T-cell (primary cell): ENCODE data around the gene SLC66A1. TPM values are rescaled to one million over a fixed set of nuclear protein-coding genes. Genes with fewer than 3 reads are reported as not detected.

ENCODE experiments used
- ATAC-seq, 4 experiments: fragments of 200-7000 bp in 3 of 4; fragments of 150-1000 bp in 1 of 4; cut with Tn5 transposase; replicated peaks in 1 of 4; 1 replicate in 3 of 4; 2 replicates in 1 of 4; pipeline ENCODE4 v1.10.0; 2021; ENCODE audit warnings: moderate library complexity in 3 of 4, mild to moderate bottlenecking in 2 of 4, moderate number of reproducible peaks in 1 of 4
- CTCF ChIA-PET, 2 donors: fragments of 300-600 bp; sonication (Branson Sonifier 250); formaldehyde crosslinking; loops; one replicate each; lab custom pipeline; 2022; ENCODE audit warnings: antibody characterized with exemption in 2 of 2; lab: Charles Lee
- POLR2A ChIA-PET, 2 donors: fragments of 300-600 bp; sonication (Branson Sonifier 250); formaldehyde crosslinking; loops; one replicate each; lab custom pipeline; 2022; ENCODE audit warnings: antibody characterized with exemption in 2 of 2; lab: Charles Lee
- DNase-seq, 35 experiments: peaks; one replicate each; pipeline versions ENCODE4 v3.0.0 to v3.0.0-alpha.2; 2013 to 2023
- H3K27ac ChIP-seq: one replicate; pipeline ENCODE4 v1.5.1; 2013; ENCODE audit warnings: low read length
- H3K27me3 ChIP-seq, 2 experiments: replicated peaks in 1 of 2; 1 replicate in 1 of 2; 2 replicates in 1 of 2; pipeline versions ENCODE4 v1.6.1 to v1.7.0; 2013; ENCODE audit warnings: low read length in 1 of 2, mixed read lengths in 1 of 2; ENCODE audit not compliant: control insufficient read depth in 2 of 2, insufficient read depth in 2 of 2; ENCODE audit errors: extremely low read depth in 1 of 2
- H3K36me3 ChIP-seq, 2 donors: 1 replicate in 1 of 2; 2 replicates in 1 of 2; pipeline versions ENCODE4 v1.6.1 to v1.7.0; 2013; ENCODE audit warnings: low read length in 1 of 2; ENCODE audit not compliant: control insufficient read depth in 2 of 2, insufficient read depth in 1 of 2; ENCODE audit errors: extremely low read depth in 1 of 2
- H3K4me1 ChIP-seq, 2 experiments: 1 replicate in 1 of 2; 2 replicates in 1 of 2; pipeline versions ENCODE4 v1.6.1 to v1.7.0; 2013; ENCODE audit warnings: low read length in 2 of 2, mixed read lengths in 1 of 2; ENCODE audit not compliant: insufficient read depth in 2 of 2, control insufficient read depth in 1 of 2; ENCODE audit errors: extremely low read depth in 1 of 2
- H3K4me3 ChIP-seq, 2 donors: 1 replicate in 1 of 2; 2 replicates in 1 of 2; pipeline versions ENCODE4 v1.5.1 to v1.7.0; 2013; ENCODE audit warnings: mild to moderate bottlenecking in 2 of 2, low read length in 1 of 2, moderate library complexity in 1 of 2; ENCODE audit not compliant: control insufficient read depth in 1 of 2; ENCODE audit errors: extremely low read depth in 1 of 2
- H3K9me3 ChIP-seq: 2 replicates; pipeline ENCODE4 v1.7.0; 2013
- H3K27ac Mint-ChIP-seq, 2 donors: one replicate each; pipeline ENCODE4 v1.8.0; 2020 to 2021; ENCODE audit warnings: mild to moderate bottlenecking in 2 of 2, mixed read lengths in 2 of 2
- H3K27me3 Mint-ChIP-seq, 2 donors: one replicate each; pipeline ENCODE4 v1.8.0; 2021 to 2022; ENCODE audit warnings: mixed read lengths in 2 of 2
- H3K36me3 Mint-ChIP-seq: one replicate; pipeline ENCODE4 v1.8.0; 2021; ENCODE audit warnings: mixed read lengths
- H3K4me1 Mint-ChIP-seq, 3 donors: one replicate each; pipeline ENCODE4 v1.8.0; 2020 to 2022; ENCODE audit warnings: mixed read lengths in 3 of 3, mild to moderate bottlenecking in 1 of 3
- H3K4me3 Mint-ChIP-seq, 3 donors: one replicate each; pipeline ENCODE4 v1.8.0; 2020 to 2022; ENCODE audit warnings: mild to moderate bottlenecking in 3 of 3, mixed read lengths in 3 of 3, moderate library complexity in 3 of 3
- H3K9me3 Mint-ChIP-seq, 3 donors: one replicate each; pipeline ENCODE4 v1.8.0; 2020 to 2022; ENCODE audit warnings: mixed read lengths in 3 of 3
- WGBS: methylation state at CpG from one replicate; pipeline ENCODE4 v1.1.5; 2013; ENCODE audit warnings: missing lambda C conversion rate; ENCODE audit not compliant: insufficient coverage; 5-methylcytosine and 5-hydroxymethylcytosine counted together
- total RNA-seq, 35 experiments: library from RNA in 6 of 35; stranded (reverse) in 6 of 35; fragments of 120-200 nt in 1 of 35; gene quantifications; one replicate each; pipeline versions ENCODE4 v1.2.1 to v1.2.4 and lab custom pipeline; 2013 to 2026

Gene SLC66A1
- total RNA-seq, 5 donors from 2014 or later (not counting 1 experiment from before 2014, with no cell fraction given), result 3.5 to 8.1 (median 7.1) TPM

- Histone ChIP-seq H3K4me3 (no peak overlapping the region), H3K27me3 (no peaks in the 10 kb centered on the region), H3K9me3 (no peaks in the 10 kb centered on the region), H3K27ac (no peak overlapping the region), H3K4me1 (peaks cover 0 to 11% of the 10 kb centered on the region in 2 experiments), H3K36me3 (peaks cover 44 to 85% of the 10 kb centered on the region in 2 donors)
- no peaks in the 10 kb centered on the region for H3K9me3 Mint-ChIP-seq
- H3K36me3 Mint-ChIP-seq, result peaks cover 42% of the 10 kb centered on the region
- no peaks in the 10 kb centered on the region for H3K27me3 Mint-ChIP-seq
- POLR2A ChIA-PET, result no interaction called here
- H3K27ac Mint-ChIP-seq, result peak overlapping the region in 1 of 2 donors; percentile 69
- whole genome bisulfite sequencing, result 97% methylated on average over 18 of the region's 20 CpGs
- ATAC-seq, result no peak
- H3K4me1 Mint-ChIP-seq, result peaks cover 0 to 7% (median 6%) of the 10 kb centered on the region in 3 donors
- CTCF ChIA-PET, result interaction anchor here (1.0 to 1.2 kb wide), 3 partner anchors 10 to 238 kb away, joined by 3 to 4 read pairs (median 3); no protein-coding TSS in a partner anchor
- no peak overlapping the region for H3K4me3 Mint-ChIP-seq
- DNase-seq, result no peak
These were observed 31.7 kb downstream of the SLC66A1 start for GRCh38 chr1:19343617-19344350.

GRCh38 chr1:19344372-19344810 is 32.3 kb downstream of the SLC66A1 start:
- CTCF ChIA-PET, result interaction anchor here (0.8 to 1.2 kb wide), 4 partner anchors 9 to 246 kb away, joined by 3 to 7 read pairs (median 4); no protein-coding TSS in a partner anchor
- H3K27ac Mint-ChIP-seq, result peak overlapping the region; percentile 58 to 69

DNA sequence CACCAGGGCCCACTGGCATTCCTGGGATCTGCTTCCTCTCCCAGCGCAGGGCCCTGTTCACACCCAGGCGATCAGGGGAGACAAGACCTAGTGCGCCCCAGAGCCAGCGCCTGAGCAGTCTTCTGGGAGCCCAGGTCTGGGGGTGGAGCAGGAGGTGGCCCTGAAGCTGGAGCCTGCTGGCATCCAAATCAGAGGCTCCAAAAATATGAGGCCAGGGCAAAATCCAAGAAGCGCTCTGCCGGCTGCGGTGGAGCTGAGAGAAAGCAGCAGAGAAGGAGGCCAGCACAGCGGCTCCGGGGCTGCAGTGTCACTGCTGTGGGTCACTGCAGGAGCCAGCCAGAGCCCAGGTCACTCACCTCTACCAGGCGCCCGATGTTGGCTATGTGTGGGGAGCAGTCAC is 32.7 kb downstream of the SLC66A1 start:
- Histone ChIP-seq H3K4me3 (no peak overlapping the region), H3K9me3 (no peaks in the 10 kb centered on the region), H3K27me3 (no peaks in the 10 kb centered on the region), H3K4me1 (peaks cover 0 to 11% of the 10 kb centered on the region in 2 experiments), H3K27ac (no peak overlapping the region), H3K36me3 (peaks cover 44 to 86% of the 10 kb centered on the region in 2 donors)
- Mint-ChIP-seq H3K27me3 (no peaks in the 10 kb centered on the region), H3K9me3 (no peaks in the 10 kb centered on the region), H3K4me3 (no peak overlapping the region), H3K36me3 (peaks cover 39% of the 10 kb centered on the region), H3K4me1 (peaks cover 0 to 7% (median 6%) of the 10 kb centered on the region in 3 donors), H3K27ac (peak overlapping the region in 1 of 2 donors; percentile 58)
- 100% methylated on average over 6 of the region's 11 CpGs for WGBS
- no peak for DNase-seq
- ChIA-PET CTCF (interaction anchor here (0.8 to 1.2 kb wide), 3 partner anchors 9 to 245 kb away, joined by 3 to 7 read pairs (median 4); no protein-coding TSS in a partner anchor), POLR2A (no interaction called here)
- ATAC-seq, result no peak

More at GRCh38 chr1:19344372-19344810, 32.3 kb downstream of the SLC66A1 start:
- no peaks in the 10 kb centered on the region for H3K9me3 Mint-ChIP-seq
- H3K4me3 Mint-ChIP-seq, result no peak overlapping the region
- DNase-seq, result peak in 28 of 35 experiments; percentile 6 to 58 (median 28)
- 81% methylated on average over 12 of the region's 12 CpGs for WGBS
- POLR2A ChIA-PET, result no interaction called here
- peaks cover 39% of the 10 kb centered on the region for H3K36me3 Mint-ChIP-seq
- peak; percentile 58 to 64 (median 60) for ATAC-seq
- no peaks in the 10 kb centered on the region for H3K9me3 ChIP-seq
- H3K4me1 Mint-ChIP-seq, result peaks cover 0 to 7% (median 6%) of the 10 kb centered on the region in 3 donors
- no peaks in the 10 kb centered on the region for H3K27me3 ChIP-seq
- no peak overlapping the region for H3K27ac ChIP-seq
- peaks cover 48 to 86% of the 10 kb centered on the region in 2 donors for H3K36me3 ChIP-seq
- no peaks in the 10 kb centered on the region for H3K27me3 Mint-ChIP-seq
- no peak overlapping the region for H3K4me3 ChIP-seq
- peaks cover 0 to 11% of the 10 kb centered on the region in 2 experiments for H3K4me1 ChIP-seq

DNA sequence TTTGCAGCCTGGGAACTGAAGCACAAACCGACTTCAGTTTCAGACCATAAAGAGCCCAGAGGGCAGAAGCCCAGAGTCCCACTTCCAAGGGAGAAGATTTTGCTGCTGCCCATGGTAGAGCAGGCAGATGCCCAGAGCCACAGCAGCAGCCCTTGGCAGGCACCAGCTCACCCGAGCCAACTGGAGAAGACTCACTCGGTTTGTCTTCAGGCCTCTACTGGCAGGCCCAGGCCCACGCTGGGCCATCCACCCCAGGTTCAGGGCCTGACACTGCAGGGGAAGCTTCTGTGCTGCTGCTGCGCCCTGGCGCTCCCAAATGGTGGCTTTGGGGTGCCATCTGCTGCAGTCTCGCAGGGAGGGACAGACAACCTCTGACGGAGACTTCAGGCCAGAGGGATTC is 33.3 kb downstream of the SLC66A1 start:
- H3K27ac Mint-ChIP-seq, result no peak overlapping the region
- Histone ChIP-seq H3K27ac (no peak overlapping the region), H3K27me3 (no peaks in the 10 kb centered on the region), H3K4me1 (peaks cover 0 to 11% of the 10 kb centered on the region in 2 experiments), H3K9me3 (no peaks in the 10 kb centered on the region), H3K4me3 (no peak overlapping the region), H3K36me3 (peaks cover 38 to 86% of the 10 kb centered on the region in 2 donors)
- H3K36me3 Mint-ChIP-seq, result peaks cover 43% of the 10 kb centered on the region
- CTCF ChIA-PET, result interaction anchor here (0.6 to 1.0 kb wide), 3 partner anchors 18 to 245 kb away, joined by 3 to 7 read pairs (median 3); no protein-coding TSS in a partner anchor
- H3K4me3 Mint-ChIP-seq, result no peak overlapping the region
- no peaks in the 10 kb centered on the region for H3K9me3 Mint-ChIP-seq
- H3K4me1 Mint-ChIP-seq, result peaks cover 0 to 7% (median 6%) of the 10 kb centered on the region in 3 donors
- no peaks in the 10 kb centered on the region for H3K27me3 Mint-ChIP-seq
- POLR2A ChIA-PET, result no interaction called here
- 96% methylated on average over 8 of the region's 8 CpGs for WGBS
- ATAC-seq (no peak), DNase-seq (no peak)

GRCh38 chr1:19346026-19346425 is 33.9 kb downstream of the SLC66A1 start:
- ATAC-seq, result no peak
- no peak overlapping the region for H3K27ac ChIP-seq
- Mint-ChIP-seq H3K36me3 (peaks cover 37% of the 10 kb centered on the region), H3K4me1 (peaks cover 0 to 7% (median 6%) of the 10 kb centered on the region in 3 donors), H3K4me3 (no peak overlapping the region), H3K27me3 (no peaks in the 10 kb centered on the region), H3K27ac (no peak overlapping the region), H3K9me3 (no peaks in the 10 kb centered on the region)
- H3K9me3 ChIP-seq, result no peaks in the 10 kb centered on the region
- ChIA-PET POLR2A (interaction anchor here in 1 of 2 donors (0.5 kb wide), 1 partner anchor 13 kb away, joined by 8 read pairs; no protein-coding TSS in a partner anchor), CTCF (interaction anchor here (0.6 to 1.0 kb wide), 5 partner anchors 17 to 314 kb away, joined by 3 read pairs; no protein-coding TSS in a partner anchor)
- no peak overlapping the region for H3K4me3 ChIP-seq
- H3K27me3 ChIP-seq, result no peaks in the 10 kb centered on the region
- H3K36me3 ChIP-seq, result peaks cover 36 to 81% of the 10 kb centered on the region in 2 donors
- DNase-seq, result no peak
- 92% methylated on average over 2 of the region's 6 CpGs for WGBS
- H3K4me1 ChIP-seq, result peaks cover 0 to 11% of the 10 kb centered on the region in 2 experiments

DNA sequence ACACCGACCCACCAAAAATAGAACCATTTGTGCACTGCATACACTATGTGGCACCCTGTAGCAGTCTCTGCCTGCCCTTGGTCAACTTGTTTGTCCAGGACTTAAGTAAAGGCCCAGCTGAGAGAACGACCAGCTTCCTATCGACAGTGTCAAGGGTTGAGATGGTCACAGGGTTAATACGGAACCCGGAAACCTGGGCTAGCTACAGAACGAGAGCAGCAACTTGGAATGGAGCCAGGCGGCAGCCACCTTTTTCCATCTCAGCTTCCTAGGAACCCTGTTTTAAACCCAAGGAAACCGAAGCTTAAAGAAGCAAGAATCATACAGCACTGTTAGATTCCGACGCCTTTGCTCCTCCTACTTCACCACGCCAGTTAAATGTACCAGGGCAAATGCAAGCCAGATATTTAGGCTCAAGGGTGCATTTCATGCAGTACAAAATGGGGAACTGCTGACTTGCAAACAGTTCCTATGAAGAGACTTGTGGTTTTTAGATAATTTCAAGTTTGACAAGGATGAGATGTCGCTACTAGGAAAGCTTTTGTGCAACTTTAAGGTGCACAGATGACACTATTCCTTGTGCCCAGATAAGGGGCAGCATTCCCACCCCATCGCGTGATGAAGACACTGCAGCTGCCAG is 35.5 kb downstream of the SLC66A1 start:
- H3K36me3 ChIP-seq, result peaks cover 35 to 81% of the 10 kb centered on the region in 2 donors

More for the DNA sequence above, 35.5 kb downstream of the SLC66A1 start:
- Histone ChIP-seq H3K4me3 (no peak overlapping the region), H3K4me1 (no peaks in the 10 kb centered on the region), H3K9me3 (no peaks in the 10 kb centered on the region), H3K27me3 (no peaks in the 10 kb centered on the region), H3K27ac (no peak overlapping the region)
- no peaks in the 10 kb centered on the region for H3K27me3 Mint-ChIP-seq
- H3K27ac Mint-ChIP-seq, result no peak overlapping the region
- POLR2A ChIA-PET, result no interaction called here
- CTCF ChIA-PET, result no interaction called here
- 73% methylated on average over 11 of the region's 14 CpGs for WGBS
- H3K9me3 Mint-ChIP-seq, result no peaks in the 10 kb centered on the region
- no peak for DNase-seq
- H3K4me1 Mint-ChIP-seq, result no peaks in the 10 kb centered on the region
- H3K4me3 Mint-ChIP-seq, result no peak overlapping the region
- ATAC-seq, result no peak
- peaks cover 39% of the 10 kb centered on the region for H3K36me3 Mint-ChIP-seq
